Stimulated activated CD4-positive, alpha-beta T cell treated with anti-CD3 and anti-CD28 coated beads, Interleukin-15, amount 100 ng/mL, for 48 hours (primary cell): ENCODE results near the gene PSMC3.

Experiments used
- DNase-seq, 2 donors: peaks; one replicate each; pipeline ENCODE4 v3.0.0-alpha.2; 2020; ENCODE audit warnings: low read depth in 2 of 2

PSMC3 gene

GRCh38 chr11:47413908-47414684, 12.1 kb downstream of the PSMC3 start:
- no peak for DNase-seq

- no peak for DNase-seq
Measured at GRCh38 chr11:47413351-47413750, 12.9 kb downstream of the PSMC3 start.

- DNase-seq: peak in 1 of 2 donors; percentile 53
Measured at GRCh38 chr11:47411884-47412746, 14.1 kb downstream of the PSMC3 start.

GRCh38 chr11:47410370-47411264, 15.6 kb downstream of the PSMC3 start:
- no peak for DNase-seq

GRCh38 chr11:47409440-47410369, 16.5 kb downstream of the PSMC3 start:
- DNase-seq: no peak

DNA sequence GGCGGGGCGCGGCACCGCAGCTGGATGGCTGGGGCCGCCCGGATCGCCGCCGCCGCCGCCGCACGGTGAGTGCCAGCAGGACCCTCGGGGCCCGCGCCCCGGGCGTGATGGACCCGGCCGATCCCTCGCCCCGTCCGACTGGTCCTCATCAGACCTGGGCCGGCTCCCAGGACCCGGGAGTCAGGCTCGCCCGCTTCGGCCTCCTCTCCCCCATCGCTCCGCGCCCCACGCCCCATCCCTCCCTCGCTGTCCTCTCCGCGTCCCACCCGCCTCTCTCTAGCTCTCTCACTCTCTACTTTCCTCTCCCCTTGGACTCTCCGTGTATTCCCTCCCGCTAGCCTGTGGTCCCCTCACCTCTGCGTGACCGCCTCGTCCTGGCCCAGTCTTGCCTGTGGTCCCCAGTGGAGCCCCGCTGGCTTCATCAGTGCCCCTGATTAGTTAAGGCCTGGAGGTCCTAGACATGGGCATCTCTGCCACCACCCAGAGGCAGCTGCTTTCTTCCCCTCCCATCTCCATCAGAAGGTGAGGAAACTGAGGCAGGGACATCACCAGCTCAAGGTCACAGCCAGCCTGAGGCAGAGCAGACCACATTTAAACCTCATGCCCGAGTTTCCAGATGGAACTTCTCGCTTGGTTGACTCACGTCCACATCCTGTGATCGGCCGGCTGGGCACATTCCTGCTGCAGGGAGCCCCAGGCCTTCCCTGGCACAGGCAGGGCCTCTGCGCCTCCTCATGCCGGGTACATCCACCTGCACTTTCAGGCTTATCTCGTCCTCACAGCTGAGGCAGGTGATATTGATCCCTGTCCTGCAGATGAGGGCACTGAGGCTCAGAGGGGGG, 17.4 kb downstream of the PSMC3 start:
- DNase-seq: no peak

- peak; percentile 84 to 88 for DNase-seq
Measured at GRCh38 chr11:47407746-47408590, 18.3 kb downstream of the PSMC3 start, which contains the start of gene SLC39A13. SLC39A13 (plus strand) TSS chr11:47408590; CDS start chr11:47410095, 1,505 bp downstream.

DNA sequence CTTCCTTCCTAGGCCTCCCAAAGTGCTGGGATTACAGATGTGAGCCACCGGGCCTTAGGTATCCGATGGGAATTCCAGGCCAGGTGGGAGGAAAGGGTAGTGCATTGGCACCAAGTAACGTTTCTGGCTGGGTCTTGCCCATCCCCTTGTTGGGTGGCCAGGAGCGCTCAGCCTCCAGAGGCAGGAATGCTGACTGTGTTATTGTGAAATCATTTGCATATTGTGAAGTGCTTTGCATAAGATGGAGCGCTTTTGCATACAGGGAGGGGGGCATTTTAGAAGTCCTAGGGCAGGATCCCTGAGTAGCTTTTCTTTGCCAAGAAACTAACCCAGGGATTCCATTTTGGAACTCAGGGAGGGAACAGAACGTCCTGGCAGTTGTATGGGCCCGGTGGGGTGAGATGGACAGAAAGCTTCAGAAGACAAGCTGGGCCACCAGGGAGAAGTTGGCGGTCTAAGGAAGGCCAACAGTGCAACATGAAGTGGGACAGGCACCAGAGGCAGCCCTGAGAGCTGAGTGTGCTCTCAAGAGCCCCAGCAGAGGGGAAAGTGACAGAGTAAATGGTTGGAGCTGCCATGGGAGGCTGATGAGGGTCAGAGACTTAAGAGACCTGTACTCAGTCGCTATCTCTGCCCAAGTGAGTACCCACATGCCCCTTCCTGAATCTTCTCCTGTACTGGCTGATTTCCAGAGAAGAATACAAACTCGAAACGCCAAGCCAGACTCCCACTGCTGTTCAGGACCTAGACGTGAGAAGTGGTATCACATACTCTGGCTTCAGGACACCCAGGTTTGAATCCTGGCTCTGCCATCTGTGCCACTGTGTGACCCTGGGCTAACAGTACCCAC, 19.1 kb downstream of the PSMC3 start:
- DNase-seq: no peak

GRCh38 chr11:47403571-47403970, 22.7 kb downstream of the PSMC3 start:
- no peak for DNase-seq

GRCh38 chr11:47403135-47403534, 23.1 kb downstream of the PSMC3 start:
- DNase-seq: no peak

GRCh38 chr11:47400768-47401279, 25.4 kb downstream of the PSMC3 start:
- no peak for DNase-seq

GRCh38 chr11:47399860-47400767, 26.1 kb downstream of the PSMC3 start:
- DNase-seq: no peak

DNA sequence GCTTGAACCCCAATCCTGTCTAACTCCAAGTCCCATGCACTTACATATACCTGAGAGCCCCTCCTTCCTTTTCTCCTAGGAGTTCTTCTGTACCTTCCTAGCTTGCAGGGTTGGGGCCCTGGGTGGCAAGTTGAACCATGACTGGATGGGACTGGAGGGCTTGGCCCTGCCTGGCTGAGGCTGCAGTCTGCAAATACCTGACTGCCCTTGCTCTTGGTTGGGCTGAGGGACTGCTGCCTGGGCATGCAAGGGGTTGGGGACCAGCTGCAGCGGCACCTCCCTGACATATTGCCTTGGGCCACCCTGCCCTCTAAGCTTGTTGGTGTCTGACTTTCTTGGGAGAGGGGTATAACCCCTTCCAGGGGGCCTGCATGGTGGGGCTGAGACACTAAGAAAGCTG, 27.7 kb downstream of the PSMC3 start:
- DNase-seq: no peak

DNA sequence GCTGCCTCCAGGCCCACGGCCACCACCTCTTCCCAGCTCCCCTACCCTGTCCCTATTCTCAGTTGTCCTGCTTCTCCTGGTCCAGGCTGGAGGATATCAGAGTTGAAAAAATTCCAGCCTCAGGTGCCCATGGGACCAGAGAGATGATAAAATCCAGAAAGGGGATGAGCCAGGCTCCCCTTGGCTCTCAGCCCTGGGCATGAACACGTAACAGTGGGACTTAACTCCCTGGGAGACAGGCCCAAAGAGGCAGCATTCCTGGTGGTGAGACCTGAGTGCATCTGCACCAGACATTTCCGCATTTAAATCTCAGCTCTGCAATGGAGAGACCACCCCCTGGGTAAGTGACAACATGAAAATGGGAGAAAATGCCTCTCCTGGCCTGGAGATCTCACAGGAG, 28.2 kb downstream of the PSMC3 start:
- no peak for DNase-seq

GRCh38 chr11:47396049-47396320, 30.3 kb downstream of the PSMC3 start:
- DNase-seq: no peak

GRCh38 chr11:47395223-47396048, 30.8 kb downstream of the PSMC3 start:
- no peak for DNase-seq
